ENCODE measurements around the gene MRGPRX2.

The MRGPRX2 gene

GRCh38 chr11:19025481-19026406, 34.8 kb downstream of the MRGPRX2 start:
- in situ Hi-C loops (cut with MboI; ENCODE audit: low pct_unique_long_range_greater_than_20kb, low sequenced_read_pairs), result no loop called here
- no peak for DNase-seq

GRCh38 chr11:19020831-19021230, 39.7 kb downstream of the MRGPRX2 start:
- in situ Hi-C loops (cut with MboI; ENCODE audit: low pct_unique_long_range_greater_than_20kb, low sequenced_read_pairs), result no loop called here
- no peak for DNase-seq

DNA sequence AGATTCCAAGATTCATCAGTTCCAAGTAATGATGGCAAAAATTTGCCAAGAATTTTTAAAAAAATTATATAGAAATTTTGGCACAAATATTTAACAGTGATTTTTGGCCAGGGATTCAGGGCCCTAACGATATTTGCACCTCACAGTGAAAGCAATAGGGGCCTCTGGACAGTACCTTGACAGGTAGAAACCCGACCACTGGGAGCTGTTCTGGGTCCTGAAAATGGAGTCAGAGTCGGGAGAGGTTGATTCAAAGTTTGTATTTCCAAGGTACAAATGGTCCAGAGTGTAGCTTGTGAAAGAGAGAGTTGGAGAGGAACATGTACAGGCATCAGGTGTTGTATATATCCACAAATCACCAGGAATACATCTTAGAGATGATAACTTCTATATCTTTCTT, 41.6 kb downstream of the MRGPRX2 start:
- in situ Hi-C loops (cut with MboI; ENCODE audit: low pct_unique_long_range_greater_than_20kb, low sequenced_read_pairs), result no loop called here
- peak; percentile 0 for DNase-seq

- peak; percentile 20 for DNase-seq
- in situ Hi-C loops (cut with MboI; ENCODE audit: low pct_unique_long_range_greater_than_20kb, low sequenced_read_pairs), result no loop called here
Measured at GRCh38 chr11:19013181-19013857, 47.2 kb downstream of the MRGPRX2 start.

DNA sequence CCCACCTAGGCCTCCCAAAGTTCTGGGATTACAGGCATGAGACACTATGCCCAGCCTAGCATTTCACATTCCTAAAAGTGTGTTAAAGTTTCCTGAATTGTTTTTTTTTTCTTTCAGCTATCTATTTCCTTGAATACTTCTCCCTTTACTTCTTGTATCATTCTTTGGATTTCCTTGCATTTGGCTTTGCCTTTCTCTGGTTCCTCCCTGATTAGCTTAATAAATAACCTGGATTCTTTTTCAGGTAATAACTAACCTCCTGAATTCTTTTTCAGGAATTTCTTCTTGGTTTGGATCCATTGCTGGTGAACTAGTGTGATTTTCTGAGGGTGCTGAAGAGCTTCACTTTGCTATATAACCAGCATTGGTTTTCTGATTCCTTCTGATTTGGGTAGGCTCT, 47.9 kb downstream of the MRGPRX2 start:
- DNase-seq, result no peak
- in situ Hi-C loops (cut with MboI; ENCODE audit: low pct_unique_long_range_greater_than_20kb, low sequenced_read_pairs), result no loop called here

Measured in KBM-7 (cell line).